PC-3 (cell line): ENCODE measurements around the gene RNASE12.

Source experiments
- CTCF ChIP-seq: fragments of 300-600 bp; sonication (generic); conservative IDR thresholded peaks from 2 replicates; pipeline ENCODE4 v1.5.1; 2017; ENCODE audit warnings: antibody characterized with exemption, low read depth, mild to moderate bottlenecking, low read length
- EZH2 ChIP-seq: fragments of 300-600 bp; sonication (generic); IDR thresholded peaks from one replicate; pipeline ENCODE4 v1.6.1; 2017; ENCODE audit warnings: antibody characterized with exemption, mild to moderate bottlenecking, low read length; ENCODE audit not compliant: unreplicated experiment

GRCh38 chr14:20556500-20557211 lies 34.5 kb downstream of the RNASE12 start:
- no peak for TF ChIP-seq CTCF
- no peak for TF ChIP-seq EZH2
